ENCODE measurements around the gene FILIP1L.

DNA sequence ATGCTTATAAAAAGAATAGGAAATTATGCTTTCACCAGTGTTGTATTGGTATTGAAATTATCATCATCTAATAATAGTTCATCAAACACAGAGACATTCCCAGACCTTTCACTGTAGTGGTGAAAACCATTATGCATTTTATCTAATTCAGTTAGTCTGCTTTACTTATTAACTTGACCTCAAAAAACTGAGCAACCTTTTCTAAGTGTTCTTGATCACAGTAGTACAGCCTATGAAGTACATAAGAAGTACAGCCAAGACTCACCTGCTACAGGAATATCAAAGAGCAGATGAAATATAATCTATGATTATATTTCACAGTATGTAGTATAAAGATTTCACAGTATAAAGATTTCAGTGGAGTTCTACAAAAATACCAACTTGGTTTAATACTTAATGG, 75.2 kb downstream of the FILIP1L start:
- no peak for TF ChIP-seq POLR2A (IDR thresholded peaks at IDR 0.05)
- TF ChIP-seq, protein P1, sequence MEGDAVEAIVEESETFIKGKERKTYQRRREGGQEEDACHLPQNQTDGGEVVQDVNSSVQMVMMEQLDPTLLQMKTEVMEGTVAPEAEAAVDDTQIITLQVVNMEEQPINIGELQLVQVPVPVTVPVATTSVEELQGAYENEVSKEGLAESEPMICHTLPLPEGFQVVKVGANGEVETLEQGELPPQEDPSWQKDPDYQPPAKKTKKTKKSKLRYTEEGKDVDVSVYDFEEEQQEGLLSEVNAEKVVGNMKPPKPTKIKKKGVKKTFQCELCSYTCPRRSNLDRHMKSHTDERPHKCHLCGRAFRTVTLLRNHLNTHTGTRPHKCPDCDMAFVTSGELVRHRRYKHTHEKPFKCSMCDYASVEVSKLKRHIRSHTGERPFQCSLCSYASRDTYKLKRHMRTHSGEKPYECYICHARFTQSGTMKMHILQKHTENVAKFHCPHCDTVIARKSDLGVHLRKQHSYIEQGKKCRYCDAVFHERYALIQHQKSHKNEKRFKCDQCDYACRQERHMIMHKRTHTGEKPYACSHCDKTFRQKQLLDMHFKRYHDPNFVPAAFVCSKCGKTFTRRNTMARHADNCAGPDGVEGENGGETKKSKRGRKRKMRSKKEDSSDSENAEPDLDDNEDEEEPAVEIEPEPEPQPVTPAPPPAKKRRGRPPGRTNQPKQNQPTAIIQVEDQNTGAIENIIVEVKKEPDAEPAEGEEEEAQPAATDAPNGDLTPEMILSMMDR (IDR thresholded peaks at IDR 0.05), result no peak
